ENCODE data around the gene BCL3. TPM values are rescaled to one million over a fixed set of nuclear protein-coding genes. Genes with fewer than 3 reads are reported as not detected.

The BCL3 gene
- total and polyA plus RNA-seq, 7 donors: 5.7 to 36.4 (median 13.3) TPM

DNA sequence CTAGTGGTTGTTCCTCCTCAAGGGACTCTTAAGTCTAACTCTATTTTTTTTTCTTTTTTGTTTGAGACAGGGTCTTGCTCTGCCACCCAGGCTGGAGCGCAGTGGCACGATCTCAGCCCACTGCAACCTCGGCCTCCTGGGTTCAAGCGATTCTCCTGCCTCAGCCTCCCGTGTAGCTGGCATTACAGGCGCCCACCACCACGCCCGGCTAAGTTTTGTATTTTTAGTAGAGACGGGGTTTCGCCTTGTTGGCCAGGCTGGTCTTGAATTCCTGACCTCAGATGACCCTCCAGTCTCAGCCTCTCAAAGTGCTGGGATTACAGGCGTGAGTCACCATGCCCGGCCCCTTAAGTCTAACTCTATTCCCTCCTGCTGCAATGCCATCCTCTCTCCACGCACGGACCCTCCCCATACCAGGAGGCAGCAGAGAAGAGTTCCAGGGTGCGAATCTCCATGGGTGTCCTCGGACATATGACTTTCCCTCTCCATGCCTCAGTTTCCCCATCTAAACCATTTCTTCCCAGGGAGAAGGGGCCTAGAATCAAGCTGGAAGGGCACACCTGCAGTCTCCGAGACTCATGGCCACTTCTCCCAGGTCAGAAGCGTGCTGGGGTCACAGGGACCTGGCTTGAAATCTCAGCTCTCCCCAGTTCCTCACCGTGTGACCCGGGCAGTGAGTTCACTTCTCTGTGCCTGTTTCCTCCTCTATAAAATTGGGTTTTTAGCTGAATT is 6.0 kb upstream of the BCL3 start:
- ATAC-seq: peak in 3 of 4 donors; percentile 13 to 28 (median 18)
- peak overlapping the region; percentile 81 for H3K27ac ChIP-seq
- peak overlapping the region; percentile 29 for H3K4me3 ChIP-seq
- no peaks in the 10 kb centered on the region for H3K9me3 ChIP-seq
- peak in 1 of 2 donors; percentile 61 for DNase-seq
- H3K27me3 ChIP-seq (ENCODE audit: insufficient read depth in 3 of 3, low read length in 2 of 3): no peaks in the 10 kb centered on the region
- WGBS, 3 donors: 35 to 55% (median 39%) methylated on average over 20 of the region's 20 CpGs
- no peaks in the 10 kb centered on the region for H3K36me3 ChIP-seq (ENCODE audit: insufficient read depth in 1 of 2, low read depth in 1 of 2)
- H3K4me1 ChIP-seq: peaks cover 50% of the 10 kb centered on the region
- TF ChIP-seq, protein P1, sequence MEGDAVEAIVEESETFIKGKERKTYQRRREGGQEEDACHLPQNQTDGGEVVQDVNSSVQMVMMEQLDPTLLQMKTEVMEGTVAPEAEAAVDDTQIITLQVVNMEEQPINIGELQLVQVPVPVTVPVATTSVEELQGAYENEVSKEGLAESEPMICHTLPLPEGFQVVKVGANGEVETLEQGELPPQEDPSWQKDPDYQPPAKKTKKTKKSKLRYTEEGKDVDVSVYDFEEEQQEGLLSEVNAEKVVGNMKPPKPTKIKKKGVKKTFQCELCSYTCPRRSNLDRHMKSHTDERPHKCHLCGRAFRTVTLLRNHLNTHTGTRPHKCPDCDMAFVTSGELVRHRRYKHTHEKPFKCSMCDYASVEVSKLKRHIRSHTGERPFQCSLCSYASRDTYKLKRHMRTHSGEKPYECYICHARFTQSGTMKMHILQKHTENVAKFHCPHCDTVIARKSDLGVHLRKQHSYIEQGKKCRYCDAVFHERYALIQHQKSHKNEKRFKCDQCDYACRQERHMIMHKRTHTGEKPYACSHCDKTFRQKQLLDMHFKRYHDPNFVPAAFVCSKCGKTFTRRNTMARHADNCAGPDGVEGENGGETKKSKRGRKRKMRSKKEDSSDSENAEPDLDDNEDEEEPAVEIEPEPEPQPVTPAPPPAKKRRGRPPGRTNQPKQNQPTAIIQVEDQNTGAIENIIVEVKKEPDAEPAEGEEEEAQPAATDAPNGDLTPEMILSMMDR (IDR thresholded peaks at IDR 0.05): no peak
- intact Hi-C loops (cut with DNase I): loop anchor here in 1 of 2 donors (10.0 kb wide), 1 partner anchor 1042 kb away; the partner anchor contains the start of gene DMPK

DNA sequence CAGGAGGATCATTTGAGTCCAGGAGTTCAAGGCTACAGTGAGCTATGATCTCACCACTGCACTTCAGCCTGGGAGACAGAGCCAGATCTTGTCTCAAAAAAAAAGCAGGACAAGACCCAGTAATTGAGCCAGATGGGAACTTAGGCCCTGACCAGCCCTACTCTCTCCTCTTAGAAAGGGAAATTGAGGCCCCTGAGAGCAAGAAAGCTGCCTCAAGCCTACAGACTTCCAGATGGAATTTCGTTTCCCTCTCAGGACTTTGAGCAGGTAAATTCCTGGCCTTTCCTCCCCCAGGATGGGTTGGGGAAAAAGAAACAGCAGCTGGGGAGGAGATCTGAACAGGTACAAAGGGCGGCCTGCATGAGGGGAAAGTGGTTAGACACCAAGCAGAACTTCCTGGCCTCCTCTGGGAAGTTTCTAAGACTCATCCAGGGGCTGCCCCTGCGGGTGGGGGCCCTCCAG is 3.6 kb upstream of the BCL3 start:
- ATAC-seq: no peak
- DNase-seq: no peak
- Histone ChIP-seq H3K27ac (peak overlapping the region; percentile 72), H3K27me3 (ENCODE audit: insufficient read depth in 3 of 3, low read length in 2 of 3) (no peaks in the 10 kb centered on the region), H3K36me3 (ENCODE audit: insufficient read depth in 1 of 2, low read depth in 1 of 2) (peaks cover 0 to 5% of the 10 kb centered on the region in 2 donors), H3K4me3 (no peak overlapping the region), H3K4me1 (peaks cover 42% of the 10 kb centered on the region), H3K9me3 (no peaks in the 10 kb centered on the region)
- TF ChIP-seq, protein P1 (IDR thresholded peaks at IDR 0.05): no peak
- WGBS, 3 donors: 46 to 51% (median 49%) methylated on average over 3 of the region's 3 CpGs
- intact Hi-C loops (cut with DNase I): loop anchor here in 1 of 2 donors (10.0 kb wide), 1 partner anchor 1040 kb away; the partner anchor contains the start of gene DMPK

DNA sequence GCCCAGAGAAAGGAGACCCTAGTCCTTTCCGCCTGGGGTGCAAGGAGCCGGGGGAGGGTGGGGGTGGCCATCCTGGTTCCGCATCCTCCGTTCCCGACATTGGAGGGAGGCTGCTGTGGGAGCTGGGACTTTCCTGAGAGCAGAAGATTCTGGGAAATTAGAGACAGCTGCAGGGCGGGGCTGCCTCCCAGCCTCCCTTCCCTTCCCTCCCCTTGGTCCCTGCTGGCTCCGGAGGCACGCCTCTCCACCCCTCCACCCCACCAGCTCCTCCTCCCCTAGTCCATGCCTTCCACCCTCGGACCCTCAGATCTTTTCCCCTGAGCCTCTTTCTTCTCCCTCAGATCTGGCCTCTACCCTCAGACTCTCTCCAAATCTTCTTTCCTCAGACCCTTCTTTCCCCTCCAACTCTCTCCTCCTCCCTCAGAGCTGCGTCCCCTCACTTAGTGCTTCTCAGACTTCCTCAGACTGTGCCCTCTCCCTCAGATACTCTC is 3.1 kb upstream of the BCL3 start:
- intact Hi-C loops (cut with DNase I): loop anchor here in 1 of 2 donors (10.0 kb wide), 1 partner anchor 1039 kb away; the partner anchor contains the start of gene DMPK
- TF ChIP-seq, protein P1 (IDR thresholded peaks at IDR 0.05): no peak
- Histone ChIP-seq H3K27me3 (ENCODE audit: insufficient read depth in 3 of 3, low read length in 2 of 3) (no peaks in the 10 kb centered on the region), H3K36me3 (ENCODE audit: insufficient read depth in 1 of 2, low read depth in 1 of 2) (peaks cover 0 to 10% of the 10 kb centered on the region in 2 donors), H3K4me3 (no peak overlapping the region), H3K9me3 (no peaks in the 10 kb centered on the region), H3K4me1 (peaks cover 42% of the 10 kb centered on the region), H3K27ac (peak overlapping the region; percentile 72)
- ATAC-seq: peak in 1 of 4 donors; percentile 3
- peak; percentile 85 for DNase-seq
- WGBS, 3 donors: 27 to 53% (median 39%) methylated on average over 8 to 10 of the region's 10 CpGs

DNA sequence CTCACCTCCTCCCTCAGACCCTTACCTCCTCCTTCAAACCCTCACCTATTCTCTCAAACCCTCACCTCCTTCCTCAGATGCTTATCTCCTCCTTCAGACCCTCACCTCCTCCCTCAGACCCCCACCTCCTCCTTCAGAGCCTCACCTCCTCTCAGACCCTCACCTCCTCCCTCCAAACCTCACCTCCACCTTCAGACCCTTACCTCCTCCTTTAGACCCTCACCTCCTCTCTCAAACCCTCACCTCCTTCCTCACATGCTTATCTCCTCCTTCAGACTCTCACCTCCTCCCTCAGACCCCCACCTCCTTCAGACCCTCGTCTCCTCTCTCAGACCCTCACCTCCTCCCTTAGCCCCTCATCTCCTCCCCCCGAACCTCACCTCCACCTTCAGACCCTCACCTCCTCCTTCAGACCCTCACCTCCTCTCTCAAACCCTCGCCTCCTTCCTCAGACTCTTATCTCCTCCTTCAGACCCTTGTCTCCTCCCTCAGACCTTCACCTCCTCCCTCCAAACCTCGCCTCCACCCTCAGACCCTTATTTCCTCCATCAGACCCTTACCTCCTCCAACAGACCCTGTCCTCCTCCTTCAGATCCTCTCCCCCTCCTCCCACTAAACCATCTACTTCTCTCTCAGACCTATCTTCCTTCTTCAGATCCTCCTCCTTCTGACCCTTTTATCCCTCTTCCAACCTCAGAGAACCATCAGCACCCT is 2.5 kb upstream of the BCL3 start:
- no peaks in the 10 kb centered on the region for H3K9me3 ChIP-seq
- peaks cover 48% of the 10 kb centered on the region for H3K4me1 ChIP-seq
- peaks cover 0 to 16% of the 10 kb centered on the region in 2 donors for H3K36me3 ChIP-seq (ENCODE audit: insufficient read depth in 1 of 2, low read depth in 1 of 2)
- no peaks in the 10 kb centered on the region for H3K27me3 ChIP-seq (ENCODE audit: insufficient read depth in 3 of 3, low read length in 2 of 3)
- H3K27ac ChIP-seq: peak overlapping the region; percentile 94
- intact Hi-C loops (cut with DNase I): loop anchor here in 1 of 2 donors (10.0 kb wide), 1 partner anchor 1039 kb away; the partner anchor contains the start of gene DMPK
- WGBS, 3 donors: 79 to 86% (median 84%) methylated on average over 4 of the region's 4 CpGs
- ATAC-seq (no peak), DNase-seq (no peak)
- no peak overlapping the region for H3K4me3 ChIP-seq
- TF ChIP-seq, protein P1 (IDR thresholded peaks at IDR 0.05): no peak
